H9 (cell line): ENCODE data around the gene LRRC30. TPM values are rescaled to one million over a fixed set of nuclear protein-coding genes. Genes with fewer than 3 reads are reported as not detected.

ENCODE experiments used
- DNase-seq: peaks from one replicate; pipeline ENCODE4 v3.0.0-alpha.2; 2017
- H2AFZ ChIP-seq: one replicate; pipeline ENCODE4 v1.6.1; 2013; ENCODE audit warnings: mild to moderate bottlenecking, low read length, control low read depth, moderate library complexity
- H2AK5ac ChIP-seq: 2 replicates; pipeline ENCODE4 v1.6.1; 2013; ENCODE audit warnings: low read length, control low read depth, mixed read lengths; ENCODE audit not compliant: insufficient read length
- H2BK120ac ChIP-seq: one replicate; pipeline ENCODE4 v1.6.1; 2013; ENCODE audit warnings: low read depth, mild to moderate bottlenecking, low read length, control low read depth, inconsistent platforms; ENCODE audit not compliant: poor library complexity, severe bottlenecking
- H2BK12ac ChIP-seq: 2 replicates; pipeline ENCODE4 v1.6.1; 2013; ENCODE audit warnings: low read length, control low read depth, mixed read lengths, low read depth; ENCODE audit not compliant: insufficient read length
- H2BK15ac ChIP-seq: 2 replicates; pipeline ENCODE4 v1.6.1; 2013; ENCODE audit warnings: low read depth, low read length, control low read depth
- H2BK20ac ChIP-seq: one replicate; pipeline ENCODE4 v1.6.1; 2013; ENCODE audit warnings: low read depth, mild to moderate bottlenecking, low read length, control low read depth, inconsistent platforms; ENCODE audit not compliant: poor library complexity, severe bottlenecking
- H2BK5ac ChIP-seq: 2 replicates; pipeline ENCODE4 v1.6.1; 2013; ENCODE audit warnings: low read length, control low read depth, mixed read lengths; ENCODE audit not compliant: insufficient read length
- H3K14ac ChIP-seq: 2 replicates; pipeline ENCODE4 v1.6.1; 2013; ENCODE audit warnings: low read length, control low read depth; ENCODE audit not compliant: insufficient read depth
- H3K18ac ChIP-seq: 2 replicates; pipeline ENCODE4 v1.6.1; 2013; ENCODE audit warnings: low read depth, mild to moderate bottlenecking, mixed read lengths, low read length, control low read depth; ENCODE audit not compliant: insufficient read length
- H3K23ac ChIP-seq: 2 replicates; pipeline ENCODE4 v1.6.1; 2013; ENCODE audit warnings: low read length, control low read depth, mixed read lengths, low read depth; ENCODE audit not compliant: insufficient read length
- H3K23me2 ChIP-seq: 2 replicates; pipeline ENCODE4 v1.6.1; 2013; ENCODE audit warnings: low read depth, mild to moderate bottlenecking, mixed read lengths, low read length, control low read depth; ENCODE audit not compliant: insufficient read length, poor library complexity, severe bottlenecking
- H3K27ac ChIP-seq: 2 replicates; pipeline ENCODE4 v1.5.1; 2013; ENCODE audit warnings: low read length, control low read depth, mixed read lengths, low read depth; ENCODE audit not compliant: insufficient read length
- H3K27me3 ChIP-seq: 2 replicates; pipeline ENCODE4 v1.6.1; 2013; ENCODE audit warnings: low read length, control low read depth, inconsistent platforms; ENCODE audit not compliant: insufficient read depth
- H3K4ac ChIP-seq: 2 replicates; pipeline ENCODE4 v1.6.1; 2013; ENCODE audit warnings: low read depth, mild to moderate bottlenecking, control low read depth, inconsistent platforms, low read length, moderate library complexity
- H3K4me1 ChIP-seq: 2 replicates; pipeline ENCODE4 v1.6.1; 2013; ENCODE audit warnings: low read length, control low read depth, inconsistent platforms; ENCODE audit not compliant: insufficient read depth
- H3K4me2 ChIP-seq: 2 replicates; pipeline ENCODE4 v1.6.1; 2013; ENCODE audit warnings: low read length, control low read depth, mixed read lengths; ENCODE audit not compliant: insufficient read length, insufficient read depth
- H3K56ac ChIP-seq: 2 replicates; pipeline ENCODE4 v1.6.1; 2013; ENCODE audit warnings: low read depth, mild to moderate bottlenecking, mixed read lengths, low read length, control low read depth; ENCODE audit not compliant: insufficient read length
- H3K79me1 ChIP-seq: 2 replicates; pipeline ENCODE4 v1.6.1; 2013; ENCODE audit warnings: low read depth, mild to moderate bottlenecking, moderate library complexity, low read length, control low read depth, inconsistent platforms; ENCODE audit not compliant: insufficient read depth, poor library complexity, severe bottlenecking
- H3K79me2 ChIP-seq: 2 replicates; pipeline ENCODE4 v1.6.1; 2013; ENCODE audit warnings: low read length, control low read depth, inconsistent platforms; ENCODE audit not compliant: insufficient read depth
- H3K9ac ChIP-seq: 2 replicates; pipeline ENCODE4 v1.6.1; 2013; ENCODE audit warnings: low read length, control low read depth, mixed read lengths; ENCODE audit not compliant: insufficient read length; ENCODE audit errors: extremely low read depth
- H3K9me3 ChIP-seq: one replicate; pipeline ENCODE4 v1.6.1; 2013; ENCODE audit warnings: low read depth, low read length, inconsistent platforms; ENCODE audit not compliant: control insufficient read depth
- H3T11ph ChIP-seq: one replicate; pipeline ENCODE4 v1.6.1; 2013; ENCODE audit warnings: mild to moderate bottlenecking, low read length, control low read depth, inconsistent platforms
- H4K20me1 ChIP-seq: one replicate; pipeline ENCODE4 v1.6.1; 2013; ENCODE audit not compliant: control insufficient read depth, insufficient read length, insufficient read depth
- H4K5ac ChIP-seq: 2 replicates; pipeline ENCODE4 v1.6.1; 2013; ENCODE audit warnings: low read depth, mild to moderate bottlenecking, mixed read lengths, low read length, control low read depth; ENCODE audit not compliant: insufficient read length
- H4K8ac ChIP-seq: replicated peaks from 2 replicates; pipeline ENCODE4 v1.6.1; 2013; ENCODE audit warnings: low read length, control low read depth, mixed read lengths, low read depth; ENCODE audit not compliant: insufficient read length
- H4K91ac ChIP-seq: 2 replicates; pipeline ENCODE4 v1.6.1; 2013; ENCODE audit warnings: low read depth, mild to moderate bottlenecking, moderate library complexity, mixed read lengths, low read length, control low read depth; ENCODE audit not compliant: insufficient read length
- H3K27ac Mint-ChIP-seq, 3 experiments: 2 replicates in 2 of 3; 3 replicates in 1 of 3; pipeline ENCODE4 v1.8.0; 2020 to 2021; ENCODE audit warnings: mixed read lengths in 3 of 3, mild to moderate bottlenecking in 1 of 3, moderate library complexity in 1 of 3
- H3K27me3 Mint-ChIP-seq: 2 replicates; pipeline ENCODE4 v1.8.0; 2021; ENCODE audit warnings: low read depth, mild to moderate bottlenecking, moderate library complexity, mixed read lengths
- H3K36me3 Mint-ChIP-seq, 3 experiments: 2 replicates in 2 of 3; 3 replicates in 1 of 3; pipeline ENCODE4 v1.8.0; 2020 to 2021; ENCODE audit warnings: low read depth in 3 of 3, mixed read lengths in 3 of 3; ENCODE audit not compliant: insufficient read depth in 1 of 3
- H3K4me1 Mint-ChIP-seq, 2 experiments: 2 replicates each; pipeline ENCODE4 v1.8.0; 2020; ENCODE audit warnings: mixed read lengths in 2 of 2
- H3K4me3 Mint-ChIP-seq, 2 experiments: 2 replicates in 1 of 2; 3 replicates in 1 of 2; pipeline ENCODE4 v1.8.0; 2020 to 2021; ENCODE audit warnings: mild to moderate bottlenecking in 2 of 2, mixed read lengths in 2 of 2, moderate library complexity in 1 of 2
- H3K9me3 Mint-ChIP-seq, 2 experiments: 2 replicates in 1 of 2; 3 replicates in 1 of 2; pipeline ENCODE4 v1.8.0; 2020; ENCODE audit warnings: mild to moderate bottlenecking in 2 of 2, mixed read lengths in 2 of 2, moderate library complexity in 1 of 2
- WGBS: extraction: QIAGEN DNeasy Blood & Tissue Kit; methylation state at CpG from one replicate; pipeline ENCODE4 v1.1.7; 2013; ENCODE audit warnings: missing lambda C conversion rate, low lambda C conversion rate, mixed read lengths; ENCODE audit not compliant: insufficient read length; ENCODE audit errors: extremely low coverage; 5-methylcytosine and 5-hydroxymethylcytosine counted together
- total RNA-seq: library from RNA; stranded (reverse); gene quantifications from 2 replicates; pipeline ENCODE4 v1.2.1, GENCODE V29; 2021
- TF ChIP-seq, protein P1 (sequence below): fragments of 200-600 bp; sonication (generic); conservative IDR thresholded peaks from 3 replicates; pipeline ENCODE4 v1.8.0; 2021; ENCODE audit warnings: antibody characterized with exemption, mild to moderate bottlenecking

The LRRC30 gene
- total RNA-seq, 1 experiment from 2014 or later, result not detected

GRCh38 chr18:7254163-7254562, 23.3 kb downstream of the LRRC30 start:
- no peak overlapping the region for H3K18ac ChIP-seq
- H2BK120ac ChIP-seq, result no peak overlapping the region
- TF ChIP-seq, protein P1, sequence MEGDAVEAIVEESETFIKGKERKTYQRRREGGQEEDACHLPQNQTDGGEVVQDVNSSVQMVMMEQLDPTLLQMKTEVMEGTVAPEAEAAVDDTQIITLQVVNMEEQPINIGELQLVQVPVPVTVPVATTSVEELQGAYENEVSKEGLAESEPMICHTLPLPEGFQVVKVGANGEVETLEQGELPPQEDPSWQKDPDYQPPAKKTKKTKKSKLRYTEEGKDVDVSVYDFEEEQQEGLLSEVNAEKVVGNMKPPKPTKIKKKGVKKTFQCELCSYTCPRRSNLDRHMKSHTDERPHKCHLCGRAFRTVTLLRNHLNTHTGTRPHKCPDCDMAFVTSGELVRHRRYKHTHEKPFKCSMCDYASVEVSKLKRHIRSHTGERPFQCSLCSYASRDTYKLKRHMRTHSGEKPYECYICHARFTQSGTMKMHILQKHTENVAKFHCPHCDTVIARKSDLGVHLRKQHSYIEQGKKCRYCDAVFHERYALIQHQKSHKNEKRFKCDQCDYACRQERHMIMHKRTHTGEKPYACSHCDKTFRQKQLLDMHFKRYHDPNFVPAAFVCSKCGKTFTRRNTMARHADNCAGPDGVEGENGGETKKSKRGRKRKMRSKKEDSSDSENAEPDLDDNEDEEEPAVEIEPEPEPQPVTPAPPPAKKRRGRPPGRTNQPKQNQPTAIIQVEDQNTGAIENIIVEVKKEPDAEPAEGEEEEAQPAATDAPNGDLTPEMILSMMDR, result no peak
- Mint-ChIP-seq H3K36me3 (peaks cover 0 to 9% (median 2%) of the 10 kb centered on the region in 3 experiments; a peak in 3 of 7 replicates), H3K4me3 (no peak overlapping the region), H3K4me1 (peaks cover 16 to 21% of the 10 kb centered on the region in 2 experiments), H3K27me3 (no peaks in the 10 kb centered on the region; the same call in none of the 2 replicates), H3K9me3 (peaks cover 7 to 8% of the 10 kb centered on the region in 2 experiments), H3K27ac (no peak overlapping the region)
- no peak overlapping the region for H3K9ac ChIP-seq
- WGBS, result no CpG with 5 or more reads among the region's 5 CpGs
- H2BK15ac ChIP-seq, result no peak overlapping the region
- no peaks in the 10 kb centered on the region for H3K27me3 ChIP-seq
- H3K14ac ChIP-seq, result no peak overlapping the region
- no peaks in the 10 kb centered on the region for H3K9me3 ChIP-seq
- H3K4ac ChIP-seq, result no peak overlapping the region
- H3K27ac ChIP-seq, result no peak overlapping the region
- no peak for DNase-seq
- no peak overlapping the region for H3T11ph ChIP-seq
- H3K56ac ChIP-seq, result no peak overlapping the region
- no peak overlapping the region for H2BK12ac ChIP-seq
- no peak overlapping the region for H2BK20ac ChIP-seq
- no peak overlapping the region for H2AFZ ChIP-seq
- H3K4me1 ChIP-seq, result no peaks in the 10 kb centered on the region
- H3K79me1 ChIP-seq, result no peaks in the 10 kb centered on the region
- no peak overlapping the region for H2BK5ac ChIP-seq
- no peak overlapping the region for H3K4me2 ChIP-seq
- H3K23me2 ChIP-seq, result no peaks in the 10 kb centered on the region
- H4K5ac ChIP-seq, result no peak overlapping the region
- no peaks in the 10 kb centered on the region for H3K79me2 ChIP-seq
- no peak overlapping the region for H4K8ac ChIP-seq
- H3K23ac ChIP-seq, result no peak overlapping the region
- no peak overlapping the region for H4K91ac ChIP-seq
- no peaks in the 10 kb centered on the region for H4K20me1 ChIP-seq
- H2AK5ac ChIP-seq, result no peak overlapping the region
